MM.1S (cell line): ENCODE results near the gene GAREM1.

Source experiments
- DNase-seq: peaks from one replicate; pipeline ENCODE4 v3.0.0-alpha.2; 2015
- H2AFZ ChIP-seq: fragments of 300-600 bp; sonication (generic); 2 replicates; pipeline ENCODE4 v1.6.0; 2016; ENCODE audit warnings: antibody characterized with exemption, low read length
- H3F3A ChIP-seq: fragments of 300-600 bp; sonication (generic); 2 replicates; pipeline ENCODE4 v1.6.1; 2016; ENCODE audit warnings: mild to moderate bottlenecking, antibody characterized with exemption, low read length, moderate library complexity, mixed read lengths; ENCODE audit not compliant: insufficient read depth
- H3K27ac ChIP-seq: fragments of 300-600 bp; sonication (generic); 2 replicates; pipeline ENCODE4 v1.5.1; 2016; ENCODE audit warnings: mild to moderate bottlenecking, low read length
- H3K27me3 ChIP-seq: fragments of 300-600 bp; sonication (generic); replicated peaks from 2 replicates; pipeline ENCODE4 v1.6.0; 2016; ENCODE audit warnings: low read length; ENCODE audit not compliant: insufficient read depth
- H3K36me3 ChIP-seq: fragments of 300-600 bp; sonication (generic); replicated peaks from 2 replicates; pipeline ENCODE4 v1.6.1; 2016; ENCODE audit warnings: mild to moderate bottlenecking, low read length, mixed read lengths; ENCODE audit not compliant: insufficient read depth
- H3K4me1 ChIP-seq: fragments of 300-600 bp; sonication (generic); 2 replicates; pipeline ENCODE4 v1.6.1; 2016; ENCODE audit warnings: low read length, mixed read lengths
- H3K4me2 ChIP-seq: fragments of 300-600 bp; sonication (generic); 2 replicates; pipeline ENCODE4 v1.6.0; 2016; ENCODE audit warnings: low read depth, low read length
- H3K4me3 ChIP-seq: fragments of 300-600 bp; sonication (generic); 2 replicates; pipeline ENCODE4 v1.5.1; 2016; ENCODE audit warnings: low read length, mixed read lengths
- H3K79me2 ChIP-seq: fragments of 300-600 bp; sonication (generic); 2 replicates; pipeline ENCODE4 v1.6.1; 2016; ENCODE audit warnings: mixed run types, low read length, mixed read lengths
- H3K9ac ChIP-seq: fragments of 300-600 bp; sonication (generic); 2 replicates; pipeline ENCODE4 v1.6.1; 2016; ENCODE audit warnings: low read length, mixed read lengths
- H3K9me2 ChIP-seq: fragments of 300-600 bp; sonication (generic); replicated peaks from 2 replicates; pipeline ENCODE4 v1.6.1; 2016; ENCODE audit warnings: mild to moderate bottlenecking, low read length, mixed read lengths; ENCODE audit not compliant: insufficient read depth
- H3K9me3 ChIP-seq: fragments of 300-600 bp; sonication (generic); replicated peaks from 2 replicates; pipeline ENCODE4 v1.6.1; 2016; ENCODE audit warnings: mild to moderate bottlenecking, low read length, mixed read lengths; ENCODE audit not compliant: insufficient read depth
- H4K20me1 ChIP-seq: fragments of 300-600 bp; sonication (generic); 2 replicates; pipeline ENCODE4 v1.6.1; 2016; ENCODE audit warnings: mild to moderate bottlenecking, low read length, moderate library complexity, mixed read lengths; ENCODE audit not compliant: insufficient read depth
- EZH2 ChIP-seq: fragments of 300-600 bp; sonication (generic); optimal IDR thresholded peaks from 2 replicates; pipeline ENCODE3; 2017; ENCODE audit warnings: low read depth, mild to moderate bottlenecking, antibody characterized with exemption, low read length, mixed read lengths
- EZH2phosphoT487 ChIP-seq: fragments of 300-600 bp; sonication (generic); IDR thresholded peaks from 2 replicates; pipeline ENCODE4 v1.6.1; 2018; ENCODE audit warnings: antibody characterized with exemption, low read length
- TF ChIP-seq, protein P1 (sequence below): fragments of 300-600 bp; sonication (generic); IDR thresholded peaks from 2 replicates; pipeline ENCODE4 v1.5.1; 2016; ENCODE audit warnings: antibody characterized with exemption, low read length, mixed read lengths

GAREM1 gene

DNA sequence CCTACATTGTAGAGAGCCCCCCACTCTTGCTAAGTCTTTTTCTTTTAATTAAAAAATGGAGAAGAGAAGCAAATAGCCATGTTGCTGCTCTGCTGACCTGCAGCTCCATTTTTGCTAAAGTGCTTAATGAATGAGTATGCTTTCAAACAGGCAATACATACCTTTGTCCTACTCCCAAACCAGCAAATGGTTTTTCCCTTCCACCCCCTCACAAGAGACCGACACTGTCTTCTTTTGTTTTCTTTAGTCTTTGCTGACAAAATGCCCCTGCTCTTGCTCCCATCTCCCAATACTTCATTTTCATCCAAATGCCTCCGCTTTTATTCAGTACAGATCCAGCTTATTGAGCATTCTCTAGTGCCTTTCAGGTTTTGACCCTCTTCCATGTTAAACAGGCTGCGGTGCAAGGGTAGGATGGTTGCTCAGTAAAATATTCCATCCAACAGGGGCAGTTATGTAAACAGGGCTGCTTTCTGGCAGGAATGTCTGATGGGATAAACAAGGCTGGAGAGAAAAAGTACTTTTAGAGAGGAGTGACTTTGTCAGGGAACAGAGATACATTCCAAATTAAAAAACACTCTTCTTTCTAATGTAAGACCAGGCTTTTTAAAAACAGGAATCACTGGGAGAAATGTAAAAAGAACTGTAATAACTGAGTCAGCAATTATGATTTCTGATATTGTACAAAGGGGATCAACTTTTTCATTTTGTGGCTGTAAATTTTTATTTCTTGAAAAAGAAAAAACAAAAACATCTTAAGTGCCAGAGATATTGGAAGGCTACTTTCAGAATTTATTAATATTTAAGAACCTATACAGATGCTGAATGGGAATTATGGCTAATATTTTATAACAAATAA lies 144.0 kb downstream of the GAREM1 start:
- TF ChIP-seq EZH2: no peak
- TF ChIP-seq EZH2phosphoT487: no peak
- TF ChIP-seq, protein P1, sequence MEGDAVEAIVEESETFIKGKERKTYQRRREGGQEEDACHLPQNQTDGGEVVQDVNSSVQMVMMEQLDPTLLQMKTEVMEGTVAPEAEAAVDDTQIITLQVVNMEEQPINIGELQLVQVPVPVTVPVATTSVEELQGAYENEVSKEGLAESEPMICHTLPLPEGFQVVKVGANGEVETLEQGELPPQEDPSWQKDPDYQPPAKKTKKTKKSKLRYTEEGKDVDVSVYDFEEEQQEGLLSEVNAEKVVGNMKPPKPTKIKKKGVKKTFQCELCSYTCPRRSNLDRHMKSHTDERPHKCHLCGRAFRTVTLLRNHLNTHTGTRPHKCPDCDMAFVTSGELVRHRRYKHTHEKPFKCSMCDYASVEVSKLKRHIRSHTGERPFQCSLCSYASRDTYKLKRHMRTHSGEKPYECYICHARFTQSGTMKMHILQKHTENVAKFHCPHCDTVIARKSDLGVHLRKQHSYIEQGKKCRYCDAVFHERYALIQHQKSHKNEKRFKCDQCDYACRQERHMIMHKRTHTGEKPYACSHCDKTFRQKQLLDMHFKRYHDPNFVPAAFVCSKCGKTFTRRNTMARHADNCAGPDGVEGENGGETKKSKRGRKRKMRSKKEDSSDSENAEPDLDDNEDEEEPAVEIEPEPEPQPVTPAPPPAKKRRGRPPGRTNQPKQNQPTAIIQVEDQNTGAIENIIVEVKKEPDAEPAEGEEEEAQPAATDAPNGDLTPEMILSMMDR: no peak
- no peaks in the 10 kb centered on the region for H4K20me1 ChIP-seq
- no peaks in the 10 kb centered on the region for H3K9me2 ChIP-seq
- H2AFZ ChIP-seq: no peak overlapping the region
- DNase-seq: no peak
- no peak overlapping the region for H3K27ac ChIP-seq
- H3K36me3 ChIP-seq: no peaks in the 10 kb centered on the region
- no peaks in the 10 kb centered on the region for H3F3A ChIP-seq
- no peak overlapping the region for H3K9ac ChIP-seq
- no peaks in the 10 kb centered on the region for H3K4me1 ChIP-seq
- H3K79me2 ChIP-seq: no peaks in the 10 kb centered on the region
- no peaks in the 10 kb centered on the region for H3K9me3 ChIP-seq
- no peak overlapping the region for H3K4me3 ChIP-seq
- no peak overlapping the region for H3K4me2 ChIP-seq
- no peaks in the 10 kb centered on the region for H3K27me3 ChIP-seq

DNA sequence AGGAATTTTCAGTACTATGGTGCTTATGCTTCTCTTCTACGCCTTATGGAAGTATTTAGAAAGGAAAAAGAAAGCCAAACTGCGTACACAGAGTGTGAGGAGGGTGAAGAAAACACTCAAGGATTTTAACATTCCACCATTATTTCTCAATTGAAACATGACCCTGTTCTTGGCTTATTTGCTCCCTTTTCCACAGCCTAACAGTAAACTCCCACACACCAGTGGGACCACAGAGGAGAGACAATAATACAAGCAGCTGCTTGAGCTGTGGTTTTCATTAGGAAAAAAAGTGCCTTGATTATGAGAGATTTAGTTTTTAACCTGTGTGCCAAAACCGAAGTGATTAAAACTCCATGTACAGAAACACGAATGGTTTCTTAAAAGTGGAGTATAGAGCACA lies 146.5 kb downstream of the GAREM1 start:
- no peak for DNase-seq
- Histone ChIP-seq H3K9me3 (no peaks in the 10 kb centered on the region), H3K4me1 (no peaks in the 10 kb centered on the region), H3K27ac (no peak overlapping the region), H3K79me2 (no peaks in the 10 kb centered on the region), H3K36me3 (no peaks in the 10 kb centered on the region), H2AFZ (no peak overlapping the region), H3K4me3 (no peak overlapping the region), H3F3A (no peaks in the 10 kb centered on the region), H3K27me3 (no peaks in the 10 kb centered on the region), H3K9me2 (no peaks in the 10 kb centered on the region), H3K9ac (no peak overlapping the region), H3K4me2 (no peak overlapping the region), H4K20me1 (no peaks in the 10 kb centered on the region)
- TF ChIP-seq EZH2 (no peak), EZH2phosphoT487 (no peak)
- TF ChIP-seq, protein P1: no peak

DNA sequence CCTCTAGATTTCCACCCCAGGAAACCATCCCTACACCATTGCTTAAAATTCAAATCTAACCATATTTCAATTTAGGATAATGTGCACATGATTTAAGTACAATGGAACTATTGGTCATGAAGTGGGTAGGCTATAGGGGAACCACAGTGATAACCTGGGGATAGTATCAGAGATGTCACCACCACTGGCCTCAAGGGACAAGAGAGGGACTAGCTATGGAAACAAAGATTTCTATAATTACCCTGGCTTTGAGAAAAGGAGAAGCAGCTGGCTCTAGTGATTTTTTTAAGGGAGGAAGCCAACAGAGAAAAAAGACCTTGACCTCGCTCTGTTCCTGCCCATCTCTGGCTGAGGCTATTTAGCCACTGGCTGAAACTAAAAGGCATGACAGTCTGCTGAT lies 148.9 kb downstream of the GAREM1 start:
- Histone ChIP-seq H3K9ac (no peak overlapping the region), H3K27ac (no peak overlapping the region), H3K4me2 (no peak overlapping the region), H2AFZ (no peak overlapping the region), H3K9me2 (no peaks in the 10 kb centered on the region), H3K36me3 (no peaks in the 10 kb centered on the region), H3K4me3 (no peak overlapping the region), H3K27me3 (no peaks in the 10 kb centered on the region), H3F3A (no peaks in the 10 kb centered on the region), H3K9me3 (no peaks in the 10 kb centered on the region), H4K20me1 (no peaks in the 10 kb centered on the region), H3K4me1 (no peaks in the 10 kb centered on the region), H3K79me2 (no peaks in the 10 kb centered on the region)
- no peak for DNase-seq
- no peak for TF ChIP-seq EZH2

DNA sequence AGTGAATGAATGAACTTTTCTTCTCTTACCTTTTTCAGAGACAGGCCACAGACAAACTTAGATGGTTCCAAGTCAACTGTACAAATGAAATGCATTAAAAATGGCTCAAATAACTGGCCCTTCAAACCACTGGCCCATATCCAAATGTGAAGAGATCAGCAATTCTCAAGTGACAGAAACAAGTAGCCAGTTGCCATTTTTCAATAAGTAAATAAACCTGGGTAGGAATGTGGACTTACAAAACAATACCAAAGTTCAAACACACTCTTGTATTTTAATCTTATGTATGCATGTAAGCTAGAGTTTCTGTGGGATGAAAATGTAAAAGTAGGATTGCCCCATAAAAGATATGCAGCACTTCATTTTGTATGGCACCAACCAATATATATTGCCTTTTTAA lies 151.6 kb downstream of the GAREM1 start:
- Histone ChIP-seq H3K9me3 (no peaks in the 10 kb centered on the region), H3K27me3 (no peaks in the 10 kb centered on the region), H3K36me3 (no peaks in the 10 kb centered on the region), H3K27ac (no peak overlapping the region), H3K4me1 (no peaks in the 10 kb centered on the region), H3K9ac (no peak overlapping the region), H3K4me2 (no peak overlapping the region), H3K4me3 (no peak overlapping the region), H3K9me2 (no peaks in the 10 kb centered on the region), H3F3A (no peaks in the 10 kb centered on the region), H3K79me2 (no peaks in the 10 kb centered on the region), H4K20me1 (no peaks in the 10 kb centered on the region), H2AFZ (no peak overlapping the region)
- TF ChIP-seq EZH2 (no peak), EZH2phosphoT487 (no peak)
- TF ChIP-seq, protein P1: no peak
- no peak for DNase-seq
